Middle frontal gyrus (tissue), 1 donor: Measurements from ENCODE around the gene C1orf216.
A peak's percentile ranks its signal among the peaks of the same experiment; 100 is the strongest.
"Not testable (repeated sequence)": the region's sequence is repeated elsewhere in the genome, so short reads cannot be mapped to it uniquely, and the experiment has no call there.

ENCODE experiments used
- DNase-seq: peaks from one replicate; pipeline ENCODE4 v3.0.0-alpha.2; 2015; ENCODE audit warnings: low spot score; ENCODE audit errors: extremely low spot score

C1orf216 gene

GRCh38 chr1:35707601-35708440 is 10.9 kb downstream of the C1orf216 start:
- no peak for DNase-seq

GRCh38 chr1:35706846-35707600 is 11.7 kb downstream of the C1orf216 start:
- DNase-seq, result no peak

- DNase-seq, result no peak
Observed at GRCh38 chr1:35702508-35702907, 16.2 kb downstream of the C1orf216 start.

GRCh38 chr1:35699152-35699551 is 19.5 kb downstream of the C1orf216 start:
- DNase-seq, result not testable (repeated sequence)

- no peak for DNase-seq
Observed at GRCh38 chr1:35692317-35692716, 26.4 kb downstream of the C1orf216 start.

- no peak for DNase-seq
Observed at GRCh38 chr1:35691571-35692220, 27.0 kb downstream of the C1orf216 start.

GRCh38 chr1:35691080-35691479 is 27.6 kb downstream of the C1orf216 start:
- no peak for DNase-seq

GRCh38 chr1:35690103-35690502 is 28.6 kb downstream of the C1orf216 start:
- DNase-seq, result not testable (repeated sequence)

GRCh38 chr1:35688161-35688560 is 30.5 kb downstream of the C1orf216 start:
- DNase-seq, result no peak

GRCh38 chr1:35683012-35683411 is 35.7 kb downstream of the C1orf216 start:
- DNase-seq, result no peak

- no peak for DNase-seq
Observed at GRCh38 chr1:35680271-35680670, 38.4 kb downstream of the C1orf216 start.

- DNase-seq, result peak; percentile 14
Observed at GRCh38 chr1:35675773-35676172, 42.9 kb downstream of the C1orf216 start.

GRCh38 chr1:35674111-35674510 is 44.6 kb downstream of the C1orf216 start:
- no peak for DNase-seq

GRCh38 chr1:35672116-35672515 is 46.6 kb downstream of the C1orf216 start:
- DNase-seq, result no peak

- DNase-seq, result no peak
Observed at GRCh38 chr1:35668506-35668905, 50.2 kb downstream of the C1orf216 start.

- DNase-seq, result no peak
Observed at GRCh38 chr1:35666916-35667315, 51.8 kb downstream of the C1orf216 start.

- no peak for DNase-seq
Observed at GRCh38 chr1:35666216-35666615, 52.5 kb downstream of the C1orf216 start.
